HEK293 (cell line): ENCODE data around the gene ACHE.
A peak's percentile ranks its signal among the peaks of the same experiment; 100 is the strongest.

Source experiments
- MZF1 ChIP-seq: fragments of 450-650 bp; formaldehyde crosslinking; IDR thresholded peaks from 2 replicates; pipeline ENCODE4 v1.5.1; 2017; ENCODE audit warnings: missing biosample characterization, missing genetic modification characterization, borderline replicate concordance
- PATZ1 ChIP-seq: fragments of 450-650 bp; formaldehyde crosslinking; IDR thresholded peaks from 2 replicates; pipeline ENCODE4 v1.5.1; 2016; ENCODE audit warnings: missing biosample characterization, missing genetic modification characterization
- PRDM2 ChIP-seq: fragments of 450-650 bp; formaldehyde crosslinking; IDR thresholded peaks from 2 replicates; pipeline ENCODE4 v1.5.1; 2016; ENCODE audit warnings: missing biosample characterization, missing genetic modification characterization, borderline replicate concordance
- RBAK ChIP-seq: fragments of 450-650 bp; formaldehyde crosslinking; IDR thresholded peaks from 2 replicates; pipeline ENCODE4 v1.5.1; 2016; ENCODE audit warnings: missing biosample characterization, missing genetic modification characterization
- YY2 ChIP-seq: fragments of 450-650 bp; formaldehyde crosslinking; IDR thresholded peaks from 2 replicates; pipeline ENCODE4 v1.5.1; 2016; ENCODE audit warnings: missing biosample characterization, missing genetic modification characterization
- ZBTB44 ChIP-seq: fragments of 450-650 bp; IDR thresholded peaks from 2 replicates; pipeline ENCODE4 v1.5.1; 2018; ENCODE audit warnings: missing biosample characterization, mild to moderate bottlenecking, missing genetic modification characterization
- ZBTB8A ChIP-seq: fragments of 450-650 bp; formaldehyde crosslinking; IDR thresholded peaks from 2 replicates; pipeline ENCODE4 v1.5.1; 2016; ENCODE audit warnings: missing biosample characterization, missing genetic modification characterization
- ZEB2 ChIP-seq: fragments of 450-650 bp; formaldehyde crosslinking; IDR thresholded peaks from 2 replicates; pipeline ENCODE4 v1.5.1; 2016; ENCODE audit warnings: missing biosample characterization, missing genetic modification characterization
- ZNF23 ChIP-seq: fragments of 450-650 bp; formaldehyde crosslinking; IDR thresholded peaks from 2 replicates; pipeline ENCODE4 v1.5.1; 2016; ENCODE audit warnings: missing biosample characterization, missing genetic modification characterization, borderline replicate concordance
- ZNF311 ChIP-seq: fragments of 450-650 bp; formaldehyde crosslinking; IDR thresholded peaks from 2 replicates; pipeline ENCODE4 v1.5.1; 2017; ENCODE audit warnings: missing biosample characterization, missing genetic modification characterization, borderline replicate concordance
- ZNF529 ChIP-seq: fragments of 450-650 bp; formaldehyde crosslinking; IDR thresholded peaks from 2 replicates; pipeline ENCODE4 v1.5.1; 2017; ENCODE audit warnings: missing genetic modification characterization, missing biosample characterization; ENCODE audit not compliant: insufficient replicate concordance
- ZNF555 ChIP-seq: fragments of 450-650 bp; formaldehyde crosslinking; conservative IDR thresholded peaks from 2 replicates; pipeline ENCODE4 v1.5.1; 2017; ENCODE audit warnings: missing biosample characterization, mild to moderate bottlenecking, missing genetic modification characterization, inconsistent platforms
- ZNF596 ChIP-seq: fragments of 450-650 bp; IDR thresholded peaks from 2 replicates; pipeline ENCODE4 v1.5.0; 2018; ENCODE audit warnings: missing biosample characterization, mild to moderate bottlenecking, missing genetic modification characterization, moderate library complexity
- ZNF626 ChIP-seq: fragments of 450-650 bp; sonication (Bioruptor Pico); formaldehyde crosslinking; IDR thresholded peaks from 2 replicates; pipeline ENCODE4 v1.5.1; 2018; ENCODE audit warnings: missing biosample characterization, missing genetic modification characterization, inconsistent platforms
- ZNF629 ChIP-seq: fragments of 450-650 bp; formaldehyde crosslinking; IDR thresholded peaks from 2 replicates; pipeline ENCODE4 v1.5.1; 2017; ENCODE audit warnings: missing biosample characterization, missing genetic modification characterization
- ZNF660 ChIP-seq: fragments of 450-650 bp; IDR thresholded peaks from 2 replicates; pipeline ENCODE4 v1.5.1; 2018; ENCODE audit warnings: missing biosample characterization, mild to moderate bottlenecking, missing genetic modification characterization
- ZNF677 ChIP-seq: fragments of 450-650 bp; IDR thresholded peaks from 2 replicates; pipeline ENCODE4 v1.5.0; 2018; ENCODE audit warnings: missing biosample characterization, mild to moderate bottlenecking, missing genetic modification characterization, moderate library complexity
- TF ChIP-seq, protein P1 (sequence below): fragments of 450-650 bp; formaldehyde crosslinking; IDR thresholded peaks from 2 replicates; pipeline ENCODE4 v1.5.1; 2016; ENCODE audit warnings: missing biosample characterization, missing genetic modification characterization
- TF ChIP-seq, protein P2 (sequence below): fragments of 450-650 bp; formaldehyde crosslinking; IDR thresholded peaks from 2 replicates; pipeline ENCODE4 v1.5.0; 2017; ENCODE audit warnings: missing biosample characterization, missing genetic modification characterization, borderline replicate concordance
- TF ChIP-seq, protein P3 (sequence below): fragments of 450-650 bp; formaldehyde crosslinking; optimal IDR thresholded peaks from 2 replicates; pipeline ENCODE3; 2016; ENCODE audit warnings: missing biosample characterization, mild to moderate bottlenecking, missing genetic modification characterization
- TF ChIP-seq, protein P4 (sequence below): fragments of 450-650 bp; formaldehyde crosslinking; IDR thresholded peaks from 2 replicates; pipeline ENCODE4 v1.5.1; 2017; ENCODE audit warnings: missing biosample characterization, missing genetic modification characterization

The ACHE gene

GRCh38 chr7:100896732-100897608 lies 1.3 kb upstream of the ACHE start (continued):
- TF ChIP-seq, protein P1, sequence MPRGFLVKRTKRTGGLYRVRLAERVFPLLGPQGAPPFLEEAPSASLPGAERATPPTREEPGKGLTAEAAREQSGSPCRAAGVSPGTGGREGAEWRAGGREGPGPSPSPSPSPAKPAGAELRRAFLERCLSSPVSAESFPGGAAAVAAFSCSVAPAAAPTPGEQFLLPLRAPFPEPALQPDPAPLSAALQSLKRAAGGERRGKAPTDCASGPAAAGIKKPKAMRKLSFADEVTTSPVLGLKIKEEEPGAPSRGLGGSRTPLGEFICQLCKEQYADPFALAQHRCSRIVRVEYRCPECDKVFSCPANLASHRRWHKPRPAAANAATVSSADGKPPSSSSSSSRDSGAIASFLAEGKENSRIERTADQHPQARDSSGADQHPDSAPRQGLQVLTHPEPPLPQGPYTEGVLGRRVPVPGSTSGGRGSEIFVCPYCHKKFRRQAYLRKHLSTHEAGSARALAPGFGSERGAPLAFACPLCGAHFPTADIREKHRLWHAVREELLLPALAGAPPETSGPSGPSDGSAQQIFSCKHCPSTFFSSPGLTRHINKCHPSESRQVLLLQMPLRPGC (tag by site-specific recombination), result no peak
- peak; percentile 68 for TF ChIP-seq PATZ1 (tag by site-specific recombination)
- TF ChIP-seq, protein P2, sequence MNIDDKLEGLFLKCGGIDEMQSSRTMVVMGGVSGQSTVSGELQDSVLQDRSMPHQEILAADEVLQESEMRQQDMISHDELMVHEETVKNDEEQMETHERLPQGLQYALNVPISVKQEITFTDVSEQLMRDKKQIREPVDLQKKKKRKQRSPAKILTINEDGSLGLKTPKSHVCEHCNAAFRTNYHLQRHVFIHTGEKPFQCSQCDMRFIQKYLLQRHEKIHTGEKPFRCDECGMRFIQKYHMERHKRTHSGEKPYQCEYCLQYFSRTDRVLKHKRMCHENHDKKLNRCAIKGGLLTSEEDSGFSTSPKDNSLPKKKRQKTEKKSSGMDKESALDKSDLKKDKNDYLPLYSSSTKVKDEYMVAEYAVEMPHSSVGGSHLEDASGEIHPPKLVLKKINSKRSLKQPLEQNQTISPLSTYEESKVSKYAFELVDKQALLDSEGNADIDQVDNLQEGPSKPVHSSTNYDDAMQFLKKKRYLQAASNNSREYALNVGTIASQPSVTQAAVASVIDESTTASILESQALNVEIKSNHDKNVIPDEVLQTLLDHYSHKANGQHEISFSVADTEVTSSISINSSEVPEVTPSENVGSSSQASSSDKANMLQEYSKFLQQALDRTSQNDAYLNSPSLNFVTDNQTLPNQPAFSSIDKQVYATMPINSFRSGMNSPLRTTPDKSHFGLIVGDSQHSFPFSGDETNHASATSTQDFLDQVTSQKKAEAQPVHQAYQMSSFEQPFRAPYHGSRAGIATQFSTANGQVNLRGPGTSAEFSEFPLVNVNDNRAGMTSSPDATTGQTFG, result no peak
- TF ChIP-seq ZNF529 (tag by site-specific recombination), result no peak
- TF ChIP-seq ZEB2 (tag by site-specific recombination), result peak; percentile 54; the same call in 1 of the 2 replicates
- TF ChIP-seq YY2 (tag by site-specific recombination), result no peak
- no peak for TF ChIP-seq ZNF555 (tag by site-specific recombination)
- TF ChIP-seq PRDM2 (tag by site-specific recombination), result no peak
- TF ChIP-seq, protein P3, sequence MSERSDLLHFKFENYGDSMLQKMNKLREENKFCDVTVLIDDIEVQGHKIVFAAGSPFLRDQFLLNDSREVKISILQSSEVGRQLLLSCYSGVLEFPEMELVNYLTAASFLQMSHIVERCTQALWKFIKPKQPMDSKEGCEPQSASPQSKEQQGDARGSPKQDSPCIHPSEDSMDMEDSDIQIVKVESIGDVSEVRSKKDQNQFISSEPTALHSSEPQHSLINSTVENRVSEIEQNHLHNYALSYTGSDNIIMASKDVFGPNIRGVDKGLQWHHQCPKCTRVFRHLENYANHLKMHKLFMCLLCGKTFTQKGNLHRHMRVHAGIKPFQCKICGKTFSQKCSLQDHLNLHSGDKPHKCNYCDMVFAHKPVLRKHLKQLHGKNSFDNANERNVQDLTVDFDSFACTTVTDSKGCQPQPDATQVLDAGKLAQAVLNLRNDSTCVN (tag by site-specific recombination), result peak; percentile 87
- TF ChIP-seq ZNF629 (tag by site-specific recombination), result peak; percentile 41; the same call in 1 of the 2 replicates
- TF ChIP-seq MZF1 (tag by site-specific recombination), result no peak
- TF ChIP-seq ZBTB44 (tag by site-specific recombination), result no peak
- no peak for TF ChIP-seq ZNF23
- TF ChIP-seq ZNF311 (tag by site-specific recombination), result no peak
- TF ChIP-seq RBAK (tag by site-specific recombination), result no peak
- no peak for TF ChIP-seq ZNF626 (tag by site-specific recombination)
- TF ChIP-seq ZBTB8A (tag by site-specific recombination), result peak; percentile 67; the same call in 1 of the 2 replicates
- TF ChIP-seq, protein P4, sequence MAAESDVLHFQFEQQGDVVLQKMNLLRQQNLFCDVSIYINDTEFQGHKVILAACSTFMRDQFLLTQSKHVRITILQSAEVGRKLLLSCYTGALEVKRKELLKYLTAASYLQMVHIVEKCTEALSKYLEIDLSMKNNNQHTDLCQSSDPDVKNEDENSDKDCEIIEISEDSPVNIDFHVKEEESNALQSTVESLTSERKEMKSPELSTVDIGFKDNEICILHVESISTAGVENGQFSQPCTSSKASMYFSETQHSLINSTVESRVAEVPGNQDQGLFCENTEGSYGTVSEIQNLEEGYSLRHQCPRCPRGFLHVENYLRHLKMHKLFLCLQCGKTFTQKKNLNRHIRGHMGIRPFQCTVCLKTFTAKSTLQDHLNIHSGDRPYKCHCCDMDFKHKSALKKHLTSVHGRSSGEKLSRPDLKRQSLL (tag by site-specific recombination), result no peak
- TF ChIP-seq ZNF596 (tag by site-specific recombination), result no peak; the same call in 1 of the 2 replicates
- TF ChIP-seq ZNF677 (tag by site-specific recombination), result no peak
- peak; percentile 38; the same call in 1 of the 2 replicates for TF ChIP-seq ZNF660 (tag by site-specific recombination)
